GM10266 (cell line): Measurements from ENCODE around the gene MCRIP2.
A peak's percentile ranks its signal among the peaks of the same experiment; 100 is the strongest.
"Not testable (repeated sequence)": the region's sequence is repeated elsewhere in the genome, so short reads cannot be mapped to it uniquely, and the experiment has no call there.

ENCODE experiments used
- DNase-seq: peaks from one replicate; pipeline ENCODE4 v3.0.0; 2012; ENCODE audit errors: extremely low spot score
- CTCF ChIP-seq: IDR thresholded peaks from 2 replicates; pipeline ENCODE4 v1.5.1; 2012; ENCODE audit warnings: mild to moderate bottlenecking, low read depth; ENCODE audit not compliant: control insufficient read depth, insufficient read depth; ENCODE audit errors: missing control alignments

MCRIP2 gene

GRCh38 chr16:595942-596735 is 45.5 kb upstream of the MCRIP2 start:
- DNase-seq, result no peak
- no peak for TF ChIP-seq CTCF

GRCh38 chr16:596736-597060 is 44.9 kb upstream of the MCRIP2 start:
- no peak for TF ChIP-seq CTCF
- no peak for DNase-seq

- DNase-seq, result not testable (repeated sequence)
Observed at GRCh38 chr16:597655-598054, 44.0 kb upstream of the MCRIP2 start.

GRCh38 chr16:598823-599739 is 42.5 kb upstream of the MCRIP2 start:
- TF ChIP-seq CTCF, result no peak
- DNase-seq, result no peak

GRCh38 chr16:600781-601180 is 40.8 kb upstream of the MCRIP2 start:
- TF ChIP-seq CTCF, result peak; percentile 27
- no peak for DNase-seq

- TF ChIP-seq CTCF, result no peak
- no peak for DNase-seq
Observed at GRCh38 chr16:603933-604332, 37.7 kb upstream of the MCRIP2 start.

- no peak for TF ChIP-seq CTCF
Observed at GRCh38 chr16:606656-607307, 34.8 kb upstream of the MCRIP2 start.

More at GRCh38 chr16:606656-607307, 34.8 kb upstream of the MCRIP2 start:
- no peak for DNase-seq
